ENCODE results near the gene SEMA6B.

The SEMA6B gene

GRCh38 chr19:4512070-4512469, 47.4 kb downstream of the SEMA6B start:
- TF ChIP-seq, protein P1, sequence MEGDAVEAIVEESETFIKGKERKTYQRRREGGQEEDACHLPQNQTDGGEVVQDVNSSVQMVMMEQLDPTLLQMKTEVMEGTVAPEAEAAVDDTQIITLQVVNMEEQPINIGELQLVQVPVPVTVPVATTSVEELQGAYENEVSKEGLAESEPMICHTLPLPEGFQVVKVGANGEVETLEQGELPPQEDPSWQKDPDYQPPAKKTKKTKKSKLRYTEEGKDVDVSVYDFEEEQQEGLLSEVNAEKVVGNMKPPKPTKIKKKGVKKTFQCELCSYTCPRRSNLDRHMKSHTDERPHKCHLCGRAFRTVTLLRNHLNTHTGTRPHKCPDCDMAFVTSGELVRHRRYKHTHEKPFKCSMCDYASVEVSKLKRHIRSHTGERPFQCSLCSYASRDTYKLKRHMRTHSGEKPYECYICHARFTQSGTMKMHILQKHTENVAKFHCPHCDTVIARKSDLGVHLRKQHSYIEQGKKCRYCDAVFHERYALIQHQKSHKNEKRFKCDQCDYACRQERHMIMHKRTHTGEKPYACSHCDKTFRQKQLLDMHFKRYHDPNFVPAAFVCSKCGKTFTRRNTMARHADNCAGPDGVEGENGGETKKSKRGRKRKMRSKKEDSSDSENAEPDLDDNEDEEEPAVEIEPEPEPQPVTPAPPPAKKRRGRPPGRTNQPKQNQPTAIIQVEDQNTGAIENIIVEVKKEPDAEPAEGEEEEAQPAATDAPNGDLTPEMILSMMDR (IDR thresholded peaks at IDR 0.05; ENCODE audit: control insufficient read depth, insufficient read depth, low read depth, low read length, missing control alignments), result no peak
- DNase-seq (ENCODE audit: low read depth), result no peak
- H3K4me3 ChIP-seq (ENCODE audit: control insufficient read depth, low read depth, low read length), result no peak overlapping the region

DNA sequence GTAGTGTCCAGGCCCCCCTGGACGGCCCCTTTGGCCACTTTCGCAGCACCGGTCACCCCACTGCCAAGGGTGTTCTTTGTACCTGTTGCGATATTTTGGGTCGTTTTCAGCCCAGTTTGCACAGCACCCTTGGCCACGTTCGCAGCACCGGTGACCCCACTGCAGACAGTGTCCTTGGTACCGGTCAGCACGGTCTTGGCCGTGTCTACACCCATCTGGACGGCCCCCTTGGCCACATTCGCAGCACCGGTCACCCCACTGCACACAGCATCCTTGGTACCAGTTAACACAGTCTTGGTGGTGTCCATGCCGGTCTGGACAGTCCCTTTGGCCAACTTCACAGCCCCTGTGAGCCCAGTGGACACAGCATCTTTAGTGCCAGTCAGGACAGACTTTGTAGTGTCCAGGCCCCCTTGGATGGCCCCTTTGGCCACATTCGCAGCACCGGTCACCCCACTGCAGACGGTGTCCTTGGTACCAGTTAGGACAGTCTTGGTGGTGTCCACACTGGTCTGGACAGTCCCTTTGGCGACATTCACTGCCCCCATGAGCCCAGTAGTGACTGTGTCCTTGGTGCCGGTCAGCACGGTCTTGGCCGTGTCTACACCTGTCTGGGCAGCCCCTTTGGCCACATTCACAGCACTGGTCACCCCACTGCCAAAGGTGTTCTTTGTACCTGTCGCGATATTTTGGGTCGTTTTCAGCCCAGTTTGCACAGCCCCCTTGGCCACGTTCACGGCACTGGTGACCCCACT, 48.0 kb downstream of the SEMA6B start:
- no peak overlapping the region for H3K4me3 ChIP-seq (ENCODE audit: control insufficient read depth, low read depth, low read length)
- no peak for DNase-seq (ENCODE audit: low read depth)
- TF ChIP-seq, protein P1 (IDR thresholded peaks at IDR 0.05; ENCODE audit: control insufficient read depth, insufficient read depth, low read depth, low read length, missing control alignments), result no peak

GRCh38 chr19:4510435-4511255, 48.8 kb downstream of the SEMA6B start:
- TF ChIP-seq, protein P1 (IDR thresholded peaks at IDR 0.05; ENCODE audit: control insufficient read depth, insufficient read depth, low read depth, low read length, missing control alignments), result no peak
- H3K4me3 ChIP-seq (ENCODE audit: control insufficient read depth, low read depth, low read length), result no peak overlapping the region
- no peak for DNase-seq (ENCODE audit: low read depth)

- TF ChIP-seq, protein P1 (IDR thresholded peaks at IDR 0.05; ENCODE audit: control insufficient read depth, insufficient read depth, low read depth, low read length, missing control alignments), result no peak
- no peak for DNase-seq (ENCODE audit: low read depth)
- no peak overlapping the region for H3K4me3 ChIP-seq (ENCODE audit: control insufficient read depth, low read depth, low read length)
Measured at GRCh38 chr19:4508698-4509097, 50.8 kb downstream of the SEMA6B start.

DNA sequence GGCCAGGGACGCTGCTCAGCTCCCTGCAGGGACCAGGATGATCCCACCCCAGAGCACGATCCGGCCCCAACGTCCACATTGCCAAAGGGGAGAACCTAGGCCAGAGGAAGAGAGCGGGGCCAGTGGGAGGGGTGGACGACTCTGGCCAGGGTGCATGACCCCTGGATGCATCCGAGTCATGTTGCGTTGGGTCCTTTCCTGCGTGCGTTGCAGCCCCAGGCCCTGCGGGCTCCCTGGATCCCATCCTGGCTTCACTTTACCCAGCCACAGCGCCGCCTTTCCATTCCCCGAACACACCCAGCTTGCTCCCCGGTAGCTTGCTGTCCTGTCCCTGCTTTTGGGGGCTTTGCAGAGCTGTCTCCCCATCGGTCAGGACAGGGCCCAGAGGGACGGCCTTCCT, 51.7 kb downstream of the SEMA6B start:
- no peak overlapping the region for H3K4me3 ChIP-seq (ENCODE audit: control insufficient read depth, low read depth, low read length)
- DNase-seq (ENCODE audit: low read depth), result no peak
- TF ChIP-seq, protein P1 (IDR thresholded peaks at IDR 0.05; ENCODE audit: control insufficient read depth, insufficient read depth, low read depth, low read length, missing control alignments), result no peak

GRCh38 chr19:4507150-4507452, 52.4 kb downstream of the SEMA6B start:
- DNase-seq (ENCODE audit: low read depth), result no peak
- no peak overlapping the region for H3K4me3 ChIP-seq (ENCODE audit: control insufficient read depth, low read depth, low read length)
- TF ChIP-seq, protein P1 (IDR thresholded peaks at IDR 0.05; ENCODE audit: control insufficient read depth, insufficient read depth, low read depth, low read length, missing control alignments), result no peak
